K562 (cell line): ENCODE data around the gene CLDN7. TPM values are rescaled to one million over a fixed set of nuclear protein-coding genes. Genes with fewer than 3 reads are reported as not detected.
A peak's percentile ranks its signal among the peaks of the same experiment; 100 is the strongest.

Source experiments
- BHLHE40 ChIP-seq: IDR thresholded peaks from 2 replicates; pipeline ENCODE4 v1.6.1; 2011; ENCODE audit warnings: low read length, improper control_type of control experiment
- ELF1 ChIP-seq: fragments of 200-800 bp; sonication (Bioruptor generic); IDR thresholded peaks from 2 replicates; pipeline ENCODE4 v1.6.1; 2016; ENCODE audit warnings: missing genetic modification characterization, missing compliant biosample characterization
- ETV6 ChIP-seq, 3 experiments: fragments of 150-350 bp in 1 of 3; sonication (generic) in 1 of 3; formaldehyde crosslinking in 1 of 3; IDR thresholded peaks; 2 replicates each; pipeline versions ENCODE4 v1.6.1 to v1.8.0; 2014 to 2022; ENCODE audit warnings: borderline replicate concordance in 2 of 3, low read depth in 2 of 3, antibody characterized with exemption in 1 of 3, low read length in 1 of 3, mild to moderate bottlenecking in 1 of 3, missing genetic modification reagents in 1 of 3
- GATAD2A ChIP-seq: fragments of 450-650 bp; IDR thresholded peaks from 2 replicates; pipeline ENCODE4 v1.6.1; 2017
- NCOA6 ChIP-seq: fragments of 450-650 bp; IDR thresholded peaks from 2 replicates; pipeline ENCODE4 v1.6.1; 2017; ENCODE audit warnings: mild to moderate bottlenecking
- NR3C1 ChIP-seq: sonication (generic); formaldehyde crosslinking; IDR thresholded peaks from 2 replicates; pipeline ENCODE4 v1.8.1; 2022; ENCODE audit warnings: missing genetic modification reagents
- POLR2B ChIP-seq: fragments of 450-650 bp; IDR thresholded peaks from 2 replicates; pipeline ENCODE4 v1.6.1; 2018; ENCODE audit warnings: low read depth; ENCODE audit not compliant: partially characterized antibody
- POLR2H ChIP-seq: IDR thresholded peaks from 2 replicates; pipeline ENCODE4 v1.6.1; 2016; ENCODE audit warnings: missing genetic modification characterization, low read depth, mild to moderate bottlenecking, control low read depth, missing compliant biosample characterization, moderate library complexity
- RBM15 ChIP-seq: fragments of 200-400 bp; formaldehyde crosslinking; IDR thresholded peaks from 2 replicates; pipeline ENCODE4 v1.6.1; 2018; ENCODE audit warnings: mild to moderate bottlenecking, low read length, moderate library complexity; ENCODE audit not compliant: insufficient read depth
- SAFB ChIP-seq: fragments of 200-400 bp; formaldehyde crosslinking; IDR thresholded peaks from 2 replicates; pipeline ENCODE4 v1.6.1; 2017; ENCODE audit warnings: low read depth, low read length, borderline replicate concordance
- ZEB2 ChIP-seq: fragments of 450-650 bp; IDR thresholded peaks from 2 replicates; pipeline ENCODE4 v1.6.1; 2016
- ZNF143 ChIP-seq: sonication (generic); formaldehyde crosslinking; IDR thresholded peaks from 2 replicates; pipeline ENCODE4 v1.9.0; 2022; ENCODE audit warnings: mild to moderate bottlenecking, missing genetic modification reagents
- polyA plus RNA-seq, 8 experiments: library from polyadenylated mRNA; depleted of rRNA in 4 of 8; stranded (reverse) in 5 of 8; unstranded in 3 of 8; fragments of >200 nt; fragmentation: Nextera tagmentation in 2 of 8; fragmentation: Illumina TruSeq in 1 of 8; extraction: Ambion mirVana in 2 of 8; extraction: Trizol in 1 of 8; gene quantifications; 2 replicates each; pipeline versions ENCODE4 v1.2.1 to v1.2.3, GENCODE V29; 2011 to 2014; ENCODE audit warnings: inconsistent platforms in 1 of 8, missing spikeins in 1 of 8
- total RNA-seq, 7 experiments: library from RNA; depleted of rRNA in 6 of 7; stranded (reverse); fragments of >200 nt in 6 of 7; fragmentation: Illumina TruSeq in 2 of 7; extraction: Trizol in 2 of 7; gene quantifications; 2 replicates each; pipeline versions ENCODE4 v1.2.1 to v1.2.3, GENCODE V29; 2011 to 2021; ENCODE audit warnings: low replicate concordance in 1 of 7
- TF ChIP-seq, protein P1 (sequence below): sonication (generic); formaldehyde crosslinking; IDR thresholded peaks from 2 replicates; pipeline ENCODE4 v1.8.0; 2023; ENCODE audit warnings: missing genetic modification reagents, mild to moderate bottlenecking, borderline replicate concordance
- TF ChIP-seq, protein P2 (sequence below): sonication (generic); formaldehyde crosslinking; IDR thresholded peaks from 2 replicates; pipeline ENCODE4 v1.8.0; 2022; ENCODE audit warnings: missing genetic modification reagents, mild to moderate bottlenecking, moderate library complexity, borderline replicate concordance
- TF ChIP-seq, protein P3 (sequence below): fragments of 250-450 bp; sonication (Bioruptor Pico); IDR thresholded peaks from 2 replicates; pipeline ENCODE4 v1.5.0; 2021
- TF ChIP-seq, protein P4 (sequence below): sonication (generic); formaldehyde crosslinking; IDR thresholded peaks from 2 replicates; pipeline ENCODE4 v1.8.1; 2022; ENCODE audit warnings: missing genetic modification reagents
- TF ChIP-seq, protein P5 (sequence below), 2 experiments: fragments of 450-650 bp; conservative IDR thresholded peaks; 2 replicates each; pipeline ENCODE4 v1.6.1; 2017; ENCODE audit warnings: mild to moderate bottlenecking in 2 of 2, moderate library complexity in 2 of 2

The CLDN7 gene
- total and polyA plus RNA-seq, 9 of the 15 experiments (the other 6 are each of a cell fraction or from before 2014, with no cell fraction given) = 2.2 to 14.5 (median 7.6) TPM

DNA sequence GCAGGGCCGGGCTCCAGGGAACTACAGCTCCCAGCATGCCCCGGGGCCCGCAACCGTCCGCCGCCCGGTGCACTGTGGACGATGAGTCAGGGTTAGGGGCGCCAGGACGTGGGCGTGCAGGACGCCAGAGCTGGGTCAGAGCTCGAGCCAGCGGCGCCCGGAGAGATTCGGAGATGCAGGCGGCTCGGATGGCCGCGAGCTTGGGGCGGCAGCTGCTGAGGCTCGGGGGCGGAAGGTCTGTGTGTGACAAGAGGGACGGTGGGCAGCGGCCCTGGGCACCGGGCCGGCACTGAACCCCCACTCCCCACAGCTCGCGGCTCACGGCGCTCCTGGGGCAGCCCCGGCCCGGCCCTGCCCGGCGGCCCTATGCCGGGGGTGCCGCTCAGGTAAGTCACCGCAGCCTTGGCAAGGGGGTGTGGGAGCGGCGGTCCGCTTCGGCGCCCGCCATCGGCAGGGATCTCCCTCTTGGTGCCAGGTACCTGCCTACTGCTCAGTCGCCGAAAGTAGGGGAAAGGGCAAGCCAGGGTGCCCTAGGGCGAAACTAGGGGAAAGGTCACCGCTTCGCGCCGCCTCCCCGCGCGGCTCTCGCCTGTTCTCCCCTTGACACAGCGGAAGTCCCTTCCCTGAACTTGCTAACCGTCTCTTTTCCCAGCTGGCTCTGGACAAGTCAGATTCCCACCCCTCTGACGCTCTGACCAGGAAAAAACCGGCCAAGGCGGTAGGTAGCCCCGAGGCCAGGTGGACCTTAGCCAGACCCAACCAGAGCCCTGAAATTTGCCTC, 42.3 kb downstream of the CLDN7 start, which contains the start of the genes ACADVL and DLG4 (continued):
- TF ChIP-seq, protein P1, sequence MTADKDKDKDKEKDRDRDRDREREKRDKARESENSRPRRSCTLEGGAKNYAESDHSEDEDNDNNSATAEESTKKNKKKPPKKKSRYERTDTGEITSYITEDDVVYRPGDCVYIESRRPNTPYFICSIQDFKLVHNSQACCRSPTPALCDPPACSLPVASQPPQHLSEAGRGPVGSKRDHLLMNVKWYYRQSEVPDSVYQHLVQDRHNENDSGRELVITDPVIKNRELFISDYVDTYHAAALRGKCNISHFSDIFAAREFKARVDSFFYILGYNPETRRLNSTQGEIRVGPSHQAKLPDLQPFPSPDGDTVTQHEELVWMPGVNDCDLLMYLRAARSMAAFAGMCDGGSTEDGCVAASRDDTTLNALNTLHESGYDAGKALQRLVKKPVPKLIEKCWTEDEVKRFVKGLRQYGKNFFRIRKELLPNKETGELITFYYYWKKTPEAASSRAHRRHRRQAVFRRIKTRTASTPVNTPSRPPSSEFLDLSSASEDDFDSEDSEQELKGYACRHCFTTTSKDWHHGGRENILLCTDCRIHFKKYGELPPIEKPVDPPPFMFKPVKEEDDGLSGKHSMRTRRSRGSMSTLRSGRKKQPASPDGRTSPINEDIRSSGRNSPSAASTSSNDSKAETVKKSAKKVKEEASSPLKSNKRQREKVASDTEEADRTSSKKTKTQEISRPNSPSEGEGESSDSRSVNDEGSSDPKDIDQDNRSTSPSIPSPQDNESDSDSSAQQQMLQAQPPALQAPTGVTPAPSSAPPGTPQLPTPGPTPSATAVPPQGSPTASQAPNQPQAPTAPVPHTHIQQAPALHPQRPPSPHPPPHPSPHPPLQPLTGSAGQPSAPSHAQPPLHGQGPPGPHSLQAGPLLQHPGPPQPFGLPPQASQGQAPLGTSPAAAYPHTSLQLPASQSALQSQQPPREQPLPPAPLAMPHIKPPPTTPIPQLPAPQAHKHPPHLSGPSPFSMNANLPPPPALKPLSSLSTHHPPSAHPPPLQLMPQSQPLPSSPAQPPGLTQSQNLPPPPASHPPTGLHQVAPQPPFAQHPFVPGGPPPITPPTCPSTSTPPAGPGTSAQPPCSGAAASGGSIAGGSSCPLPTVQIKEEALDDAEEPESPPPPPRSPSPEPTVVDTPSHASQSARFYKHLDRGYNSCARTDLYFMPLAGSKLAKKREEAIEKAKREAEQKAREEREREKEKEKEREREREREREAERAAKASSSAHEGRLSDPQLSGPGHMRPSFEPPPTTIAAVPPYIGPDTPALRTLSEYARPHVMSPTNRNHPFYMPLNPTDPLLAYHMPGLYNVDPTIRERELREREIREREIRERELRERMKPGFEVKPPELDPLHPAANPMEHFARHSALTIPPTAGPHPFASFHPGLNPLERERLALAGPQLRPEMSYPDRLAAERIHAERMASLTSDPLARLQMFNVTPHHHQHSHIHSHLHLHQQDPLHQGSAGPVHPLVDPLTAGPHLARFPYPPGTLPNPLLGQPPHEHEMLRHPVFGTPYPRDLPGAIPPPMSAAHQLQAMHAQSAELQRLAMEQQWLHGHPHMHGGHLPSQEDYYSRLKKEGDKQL (CRISPR knock-in tag) = no peak
- peak; percentile 90 for TF ChIP-seq ZNF143
- TF ChIP-seq RBM15 = no peak
- TF ChIP-seq NR3C1 (CRISPR knock-in tag) = no peak
- no peak for TF ChIP-seq NCOA6
- no peak for TF ChIP-seq GATAD2A
- TF ChIP-seq, protein P2, sequence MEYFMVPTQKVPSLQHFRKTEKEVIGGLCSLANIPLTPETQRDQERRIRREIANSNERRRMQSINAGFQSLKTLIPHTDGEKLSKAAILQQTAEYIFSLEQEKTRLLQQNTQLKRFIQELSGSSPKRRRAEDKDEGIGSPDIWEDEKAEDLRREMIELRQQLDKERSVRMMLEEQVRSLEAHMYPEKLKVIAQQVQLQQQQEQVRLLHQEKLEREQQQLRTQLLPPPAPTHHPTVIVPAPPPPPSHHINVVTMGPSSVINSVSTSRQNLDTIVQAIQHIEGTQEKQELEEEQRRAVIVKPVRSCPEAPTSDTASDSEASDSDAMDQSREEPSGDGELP (CRISPR knock-in tag) = peak; percentile 58
- no peak for TF ChIP-seq SAFB
- no peak for TF ChIP-seq ETV6 (IDR thresholded peaks at IDR 0.05; ENCODE audit: borderline replicate concordance in 1 of 2, low read depth in 2 of 2, low read length in 1 of 2)
- TF ChIP-seq ETV6 (CRISPR knock-in tag; IDR thresholded peaks at IDR 0.05; ENCODE audit: borderline replicate concordance) = no peak
- TF ChIP-seq, protein P3, sequence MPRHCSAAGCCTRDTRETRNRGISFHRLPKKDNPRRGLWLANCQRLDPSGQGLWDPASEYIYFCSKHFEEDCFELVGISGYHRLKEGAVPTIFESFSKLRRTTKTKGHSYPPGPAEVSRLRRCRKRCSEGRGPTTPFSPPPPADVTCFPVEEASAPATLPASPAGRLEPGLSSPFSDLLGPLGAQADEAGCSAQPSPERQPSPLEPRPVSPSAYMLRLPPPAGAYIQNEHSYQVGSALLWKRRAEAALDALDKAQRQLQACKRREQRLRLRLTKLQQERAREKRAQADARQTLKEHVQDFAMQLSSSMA (CRISPR knock-in tag) = peak; percentile 62; the same call in 1 of the 2 replicates
- TF ChIP-seq POLR2B = no peak
- TF ChIP-seq, protein P4, sequence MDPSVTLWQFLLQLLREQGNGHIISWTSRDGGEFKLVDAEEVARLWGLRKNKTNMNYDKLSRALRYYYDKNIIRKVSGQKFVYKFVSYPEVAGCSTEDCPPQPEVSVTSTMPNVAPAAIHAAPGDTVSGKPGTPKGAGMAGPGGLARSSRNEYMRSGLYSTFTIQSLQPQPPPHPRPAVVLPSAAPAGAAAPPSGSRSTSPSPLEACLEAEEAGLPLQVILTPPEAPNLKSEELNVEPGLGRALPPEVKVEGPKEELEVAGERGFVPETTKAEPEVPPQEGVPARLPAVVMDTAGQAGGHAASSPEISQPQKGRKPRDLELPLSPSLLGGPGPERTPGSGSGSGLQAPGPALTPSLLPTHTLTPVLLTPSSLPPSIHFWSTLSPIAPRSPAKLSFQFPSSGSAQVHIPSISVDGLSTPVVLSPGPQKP (CRISPR knock-in tag) = no peak
- no peak for TF ChIP-seq ZEB2
- no peak for TF ChIP-seq POLR2H (tag)
- TF ChIP-seq, protein P5, sequence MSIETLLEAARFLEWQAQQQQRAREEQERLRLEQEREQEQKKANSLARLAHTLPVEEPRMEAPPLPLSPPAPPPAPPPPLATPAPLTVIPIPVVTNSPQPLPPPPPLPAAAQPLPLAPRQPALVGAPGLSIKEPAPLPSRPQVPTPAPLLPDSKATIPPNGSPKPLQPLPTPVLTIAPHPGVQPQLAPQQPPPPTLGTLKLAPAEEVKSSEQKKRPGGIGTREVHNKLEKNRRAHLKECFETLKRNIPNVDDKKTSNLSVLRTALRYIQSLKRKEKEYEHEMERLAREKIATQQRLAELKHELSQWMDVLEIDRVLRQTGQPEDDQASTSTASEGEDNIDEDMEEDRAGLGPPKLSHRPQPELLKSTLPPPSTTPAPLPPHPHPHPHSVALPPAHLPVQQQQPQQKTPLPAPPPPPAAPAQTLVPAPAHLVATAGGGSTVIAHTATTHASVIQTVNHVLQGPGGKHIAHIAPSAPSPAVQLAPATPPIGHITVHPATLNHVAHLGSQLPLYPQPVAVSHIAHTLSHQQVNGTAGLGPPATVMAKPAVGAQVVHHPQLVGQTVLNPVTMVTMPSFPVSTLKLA (conservative IDR thresholded peaks at IDR 0.05) = peak; percentile 39 to 51; a peak in 3 of 4 replicates
- TF ChIP-seq ELF1 (tag) = 0 out of 2 replicates have a peak, but pooled peaks have one; percentile 25
- TF ChIP-seq BHLHE40 = peak; percentile 52
